Measurements from ENCODE around the gene PEAK1. TPM values are rescaled to one million over a fixed set of nuclear protein-coding genes. Genes with fewer than 3 reads are reported as not detected.

The PEAK1 gene
- total RNA-seq, 2 experiments from 2014 or later: 6.0 to 10.8 TPM

- intact Hi-C loops (cut with micrococcal nuclease; ENCODE audit: unreplicated experiment): no loop called here
Measured at GRCh38 chr15:77416148-77416455, 3.8 kb downstream of the PEAK1 start.

GRCh38 chr15:77415450-77416147 lies 4.3 kb downstream of the PEAK1 start:
- POLR2A ChIA-PET: no interaction called here

More at GRCh38 chr15:77416148-77416455, 3.8 kb downstream of the PEAK1 start:
- H3K79me2 ChIP-seq (ENCODE audit: insufficient read depth, low read depth, low read length): peaks cover 12% of the 10 kb centered on the region; the same call in 1 of the 2 replicates
- peaks cover 24% of the 10 kb centered on the region for H4K20me1 ChIP-seq (ENCODE audit: insufficient read depth, low read length)
- no peak for DNase-seq (ENCODE audit: low spot score)
- no peaks in the 10 kb centered on the region for H3K36me3 ChIP-seq (ENCODE audit: insufficient read depth, low read length)
- no peak overlapping the region for H3K4me2 ChIP-seq (ENCODE audit: low read length)
- TF ChIP-seq EZH2phosphoT487 (IDR thresholded peaks at IDR 0.05; ENCODE audit: borderline replicate concordance, low read depth, low read length) (no peak), CTCF (conservative IDR thresholded peaks at IDR 0.05; ENCODE audit: low read length) (no peak)
- CTCF ChIA-PET (ENCODE audit: unreplicated experiment): no interaction called here
- peaks cover 10% of the 10 kb centered on the region for H3K4me1 ChIP-seq (ENCODE audit: insufficient read depth, low read length, poor library complexity, severe bottlenecking)
- no peak overlapping the region for H3K27ac ChIP-seq (ENCODE audit: low read depth, low read length, poor library complexity, severe bottlenecking)
- no TSS peak for BruUV-seq (replicated peaks)
- H3K9me2 ChIP-seq (ENCODE audit: insufficient read depth, low read length): no peaks in the 10 kb centered on the region
- H3K4me3 ChIP-seq (ENCODE audit: low read depth, low read length, poor library complexity, severe bottlenecking): no peak overlapping the region
- H2AFZ ChIP-seq (ENCODE audit: low read length): no peak overlapping the region
- no peaks in the 10 kb centered on the region for H3K9me3 ChIP-seq (ENCODE audit: low read length)
- POLR2A ChIA-PET: no interaction called here

More at GRCh38 chr15:77415450-77416147, 4.3 kb downstream of the PEAK1 start:
- Histone ChIP-seq H2AFZ (ENCODE audit: low read length) (no peak overlapping the region), H3K36me3 (ENCODE audit: insufficient read depth, low read length) (no peaks in the 10 kb centered on the region), H3K4me3 (ENCODE audit: low read depth, low read length, poor library complexity, severe bottlenecking) (no peak overlapping the region), H4K20me1 (ENCODE audit: insufficient read depth, low read length) (peaks cover 24% of the 10 kb centered on the region), H3K9me3 (ENCODE audit: low read length) (no peaks in the 10 kb centered on the region), H3K27ac (ENCODE audit: low read depth, low read length, poor library complexity, severe bottlenecking) (no peak overlapping the region), H3K9me2 (ENCODE audit: insufficient read depth, low read length) (no peaks in the 10 kb centered on the region), H3K79me2 (ENCODE audit: insufficient read depth, low read depth, low read length) (peaks cover 11% of the 10 kb centered on the region; the same call in 1 of the 2 replicates), H3K4me1 (ENCODE audit: insufficient read depth, low read length, poor library complexity, severe bottlenecking) (peaks cover 10% of the 10 kb centered on the region), H3K4me2 (ENCODE audit: low read length) (no peak overlapping the region)
- intact Hi-C loops (cut with micrococcal nuclease; ENCODE audit: unreplicated experiment): no loop called here
- TF ChIP-seq CTCF (conservative IDR thresholded peaks at IDR 0.05; ENCODE audit: low read length) (no peak), EZH2phosphoT487 (IDR thresholded peaks at IDR 0.05; ENCODE audit: borderline replicate concordance, low read depth, low read length) (no peak)
- no peak for DNase-seq (ENCODE audit: low spot score)
- BruUV-seq (replicated peaks): no TSS peak
- CTCF ChIA-PET (ENCODE audit: unreplicated experiment): no interaction called here

All from OCI-LY7 (cell line).